ENCODE results near the gene POLDIP2. TPM values are rescaled to one million over a fixed set of nuclear protein-coding genes. Genes with fewer than 3 reads are reported as not detected.

POLDIP2 gene
- total and polyA plus RNA-seq, 10 of the 15 experiments (the other 5 are each of a cell fraction or from before 2014, with no cell fraction given), result 22.8 to 196 (median 121) TPM

DNA sequence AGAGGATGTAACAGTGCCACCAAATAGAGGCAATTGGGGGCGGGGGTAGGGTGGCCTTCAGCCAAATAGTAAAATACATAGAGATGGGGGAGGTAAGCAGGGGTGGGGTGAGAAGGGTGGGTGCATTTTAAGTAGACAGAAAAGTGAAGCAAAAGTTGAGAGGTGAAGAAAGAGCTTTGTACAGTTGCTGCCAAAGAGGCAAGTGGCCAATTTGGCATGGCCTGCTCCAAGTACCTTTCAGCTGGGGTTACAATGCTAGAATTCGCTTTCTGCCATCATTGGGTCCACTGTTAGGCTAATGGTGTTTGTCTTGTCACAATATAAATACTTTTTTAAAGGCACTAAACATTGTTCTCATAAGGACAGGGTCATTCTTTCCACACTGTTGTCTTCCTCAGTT lies 43.5 kb downstream of the POLDIP2 start (continued):
- TF ChIP-seq, protein P1, sequence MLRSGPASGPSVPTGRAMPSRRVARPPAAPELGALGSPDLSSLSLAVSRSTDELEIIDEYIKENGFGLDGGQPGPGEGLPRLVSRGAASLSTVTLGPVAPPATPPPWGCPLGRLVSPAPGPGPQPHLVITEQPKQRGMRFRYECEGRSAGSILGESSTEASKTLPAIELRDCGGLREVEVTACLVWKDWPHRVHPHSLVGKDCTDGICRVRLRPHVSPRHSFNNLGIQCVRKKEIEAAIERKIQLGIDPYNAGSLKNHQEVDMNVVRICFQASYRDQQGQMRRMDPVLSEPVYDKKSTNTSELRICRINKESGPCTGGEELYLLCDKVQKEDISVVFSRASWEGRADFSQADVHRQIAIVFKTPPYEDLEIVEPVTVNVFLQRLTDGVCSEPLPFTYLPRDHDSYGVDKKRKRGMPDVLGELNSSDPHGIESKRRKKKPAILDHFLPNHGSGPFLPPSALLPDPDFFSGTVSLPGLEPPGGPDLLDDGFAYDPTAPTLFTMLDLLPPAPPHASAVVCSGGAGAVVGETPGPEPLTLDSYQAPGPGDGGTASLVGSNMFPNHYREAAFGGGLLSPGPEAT (IDR thresholded peaks at IDR 0.05; ENCODE audit: low read depth), result no peak
- no peak for TF ChIP-seq STAT3 (IDR thresholded peaks at IDR 0.05; ENCODE audit: low read depth, low read length)

DNA sequence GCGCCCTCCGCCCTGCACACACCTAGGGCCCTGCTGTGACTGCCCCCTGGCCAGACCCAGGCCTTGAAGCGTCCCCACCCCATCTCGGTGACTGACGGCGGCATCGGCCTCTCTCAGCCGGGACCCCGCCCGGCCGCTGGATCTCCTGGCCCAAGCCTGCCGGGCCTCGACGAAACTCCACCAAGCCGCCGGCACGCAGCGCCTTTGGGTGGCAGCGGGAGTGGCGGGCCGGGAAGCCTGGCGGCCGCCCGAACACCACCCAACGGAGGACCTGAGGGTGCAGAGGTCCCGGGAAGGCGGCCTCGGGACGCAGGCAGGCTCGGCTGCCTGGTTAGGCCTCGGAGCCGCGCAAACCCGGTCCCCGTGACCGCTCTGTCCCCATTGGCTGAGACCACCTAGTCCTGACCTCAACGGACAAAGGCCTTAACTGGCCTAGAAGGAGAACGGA lies 50.3 kb downstream of the POLDIP2 start:
- FAIRE-seq, result no peak
- ChIA-PET RAD21 (ENCODE audit: unreplicated experiment) (no interaction called here), POLR2A (no interaction called here), SMC1A (ENCODE audit: uncharacterized antibody, unreplicated experiment) (no interaction called here), CTCF (no interaction called here)
- no peak for ATAC-seq
- H3K27ac ChIP-seq (ENCODE audit: control insufficient read depth, insufficient read depth), result no peak overlapping the region
- H2AFZ ChIP-seq (ENCODE audit: control insufficient read depth, low read depth, low read length), result no peak overlapping the region
- no peaks in the 10 kb centered on the region for H3K79me2 ChIP-seq (ENCODE audit: control insufficient read depth, insufficient read depth, low read length)
- no TSS peak for BruUV-seq (replicated peaks)
- intact Hi-C loops (cut with micrococcal nuclease; ENCODE audit: unreplicated experiment) (no loop called here), in situ Hi-C loops (cut with MboI) (no loop called here)
- WGBS (ENCODE audit: insufficient coverage, insufficient replicate concordance, low lambda C conversion rate, missing lambda C conversion rate), result 71% methylated on average over 29 of the region's 38 CpGs
- H4K20me1 ChIP-seq (ENCODE audit: control insufficient read depth, insufficient read depth), result no peaks in the 10 kb centered on the region
- H3K4me1 ChIP-seq (ENCODE audit: control insufficient read depth, insufficient read depth, low read length), result no peaks in the 10 kb centered on the region
- no peaks in the 10 kb centered on the region for H3K36me3 ChIP-seq (ENCODE audit: control insufficient read depth in 2 of 2, insufficient read depth in 2 of 2, low read length in 1 of 2)
- DNase-seq (ENCODE audit: low read depth, low spot score), result no peak
- 0 out of 4 replicates have a peak, but pooled peaks cover 0 to 2% of the 10 kb centered on the region in 2 experiments for H3K27me3 ChIP-seq (replicated peaks in 1 of 2; ENCODE audit: control insufficient read depth in 2 of 2, insufficient read depth in 2 of 2, low read length in 1 of 2)
- no peak overlapping the region for H3K9ac ChIP-seq (ENCODE audit: control insufficient read depth, insufficient read depth, low read length)
- H3K4me2 ChIP-seq (ENCODE audit: control insufficient read depth, insufficient read depth), result no peak overlapping the region
- no peaks in the 10 kb centered on the region for H3K9me3 ChIP-seq (replicated peaks; ENCODE audit: control insufficient read depth, insufficient read depth, low read length)
- H3K4me3 ChIP-seq, result no peak overlapping the region
- TF ChIP-seq, protein P2, sequence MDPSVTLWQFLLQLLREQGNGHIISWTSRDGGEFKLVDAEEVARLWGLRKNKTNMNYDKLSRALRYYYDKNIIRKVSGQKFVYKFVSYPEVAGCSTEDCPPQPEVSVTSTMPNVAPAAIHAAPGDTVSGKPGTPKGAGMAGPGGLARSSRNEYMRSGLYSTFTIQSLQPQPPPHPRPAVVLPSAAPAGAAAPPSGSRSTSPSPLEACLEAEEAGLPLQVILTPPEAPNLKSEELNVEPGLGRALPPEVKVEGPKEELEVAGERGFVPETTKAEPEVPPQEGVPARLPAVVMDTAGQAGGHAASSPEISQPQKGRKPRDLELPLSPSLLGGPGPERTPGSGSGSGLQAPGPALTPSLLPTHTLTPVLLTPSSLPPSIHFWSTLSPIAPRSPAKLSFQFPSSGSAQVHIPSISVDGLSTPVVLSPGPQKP (IDR thresholded peaks at IDR 0.05; ENCODE audit: low read depth, low read length), result no peak
- TF ChIP-seq CBFB (IDR thresholded peaks at IDR 0.05; ENCODE audit: low read depth) (no peak), EED (IDR thresholded peaks at IDR 0.05; ENCODE audit: low read depth) (no peak), TAF1 (IDR thresholded peaks at IDR 0.05; ENCODE audit: borderline replicate concordance, low read depth, low read length) (no peak), GATAD2B (conservative IDR thresholded peaks at IDR 0.05; ENCODE audit: low read depth) (no peak), KAT2A (conservative IDR thresholded peaks at IDR 0.05; ENCODE audit: control insufficient read depth, low read depth, low read length) (no peak), SIN3A (IDR thresholded peaks at IDR 0.05; ENCODE audit: low read depth, low read length) (no peak), BACH1 (IDR thresholded peaks at IDR 0.05; ENCODE audit: borderline replicate concordance) (no peak), MYB (IDR thresholded peaks at IDR 0.05; ENCODE audit: borderline replicate concordance, low read depth, low read length) (no peak), SRF (IDR thresholded peaks at IDR 0.05; ENCODE audit: low read depth in 2 of 2, low read length in 2 of 2) (no peak)
- TF ChIP-seq, protein P3, sequence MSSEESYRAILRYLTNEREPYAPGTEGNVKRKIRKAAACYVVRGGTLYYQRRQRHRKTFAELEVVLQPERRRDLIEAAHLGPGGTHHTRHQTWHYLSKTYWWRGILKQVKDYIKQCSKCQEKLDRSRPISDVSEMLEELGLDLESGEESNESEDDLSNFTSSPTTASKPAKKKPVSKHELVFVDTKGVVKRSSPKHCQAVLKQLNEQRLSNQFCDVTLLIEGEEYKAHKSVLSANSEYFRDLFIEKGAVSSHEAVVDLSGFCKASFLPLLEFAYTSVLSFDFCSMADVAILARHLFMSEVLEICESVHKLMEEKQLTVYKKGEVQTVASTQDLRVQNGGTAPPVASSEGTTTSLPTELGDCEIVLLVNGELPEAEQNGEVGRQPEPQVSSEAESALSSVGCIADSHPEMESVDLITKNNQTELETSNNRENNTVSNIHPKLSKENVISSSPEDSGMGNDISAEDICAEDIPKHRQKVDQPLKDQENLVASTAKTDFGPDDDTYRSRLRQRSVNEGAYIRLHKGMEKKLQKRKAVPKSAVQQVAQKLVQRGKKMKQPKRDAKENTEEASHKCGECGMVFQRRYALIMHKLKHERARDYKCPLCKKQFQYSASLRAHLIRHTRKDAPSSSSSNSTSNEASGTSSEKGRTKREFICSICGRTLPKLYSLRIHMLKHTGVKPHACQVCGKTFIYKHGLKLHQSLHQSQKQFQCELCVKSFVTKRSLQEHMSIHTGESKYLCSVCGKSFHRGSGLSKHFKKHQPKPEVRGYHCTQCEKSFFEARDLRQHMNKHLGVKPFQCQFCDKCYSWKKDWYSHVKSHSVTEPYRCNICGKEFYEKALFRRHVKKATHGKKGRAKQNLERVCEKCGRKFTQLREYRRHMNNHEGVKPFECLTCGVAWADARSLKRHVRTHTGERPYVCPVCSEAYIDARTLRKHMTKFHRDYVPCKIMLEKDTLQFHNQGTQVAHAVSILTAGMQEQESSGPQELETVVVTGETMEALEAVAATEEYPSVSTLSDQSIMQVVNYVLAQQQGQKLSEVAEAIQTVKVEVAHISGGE (CRISPR knock-in tag; IDR thresholded peaks at IDR 0.05), result no peak

All from GM12878 (cell line).